ENCODE results near the gene FCHO1.

FCHO1 gene

DNA sequence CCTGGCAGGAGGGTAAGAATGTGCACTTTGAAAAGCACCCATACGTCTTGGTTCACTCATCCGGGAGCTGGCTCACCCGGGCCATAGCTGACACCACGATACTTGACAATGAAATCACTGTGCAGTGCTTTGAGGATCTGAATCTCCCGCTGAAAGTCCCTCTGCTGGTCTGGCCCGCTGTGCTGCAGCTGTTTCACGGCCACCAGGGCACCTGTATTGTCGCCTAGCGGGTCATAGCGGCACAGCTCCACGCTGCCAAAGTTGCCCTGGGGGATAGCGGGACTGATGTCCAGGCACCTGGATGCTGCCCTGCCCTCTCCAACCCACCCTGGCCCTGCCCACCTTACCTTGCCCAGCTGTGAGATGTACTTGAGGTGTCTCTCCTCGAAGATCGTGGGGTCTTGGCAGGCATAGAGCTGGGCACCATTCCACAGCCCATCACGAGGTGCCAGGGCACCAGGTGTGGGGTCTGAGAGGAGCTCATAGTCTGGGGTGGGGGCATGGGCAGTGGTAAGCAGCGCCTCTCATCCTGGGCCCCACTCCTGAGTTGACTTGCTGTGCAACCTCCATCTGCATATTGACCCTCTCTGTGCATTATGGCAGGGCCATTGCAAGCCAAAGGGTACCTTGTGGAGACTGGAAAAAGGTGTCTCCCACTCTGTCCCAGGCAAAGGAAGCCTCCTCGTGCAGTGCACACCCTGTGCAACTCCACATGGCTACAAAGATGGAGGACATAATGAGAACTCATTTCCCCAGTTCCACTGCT lies 81.3 kb downstream of the FCHO1 start:
- no peak for DNase-seq

DNA sequence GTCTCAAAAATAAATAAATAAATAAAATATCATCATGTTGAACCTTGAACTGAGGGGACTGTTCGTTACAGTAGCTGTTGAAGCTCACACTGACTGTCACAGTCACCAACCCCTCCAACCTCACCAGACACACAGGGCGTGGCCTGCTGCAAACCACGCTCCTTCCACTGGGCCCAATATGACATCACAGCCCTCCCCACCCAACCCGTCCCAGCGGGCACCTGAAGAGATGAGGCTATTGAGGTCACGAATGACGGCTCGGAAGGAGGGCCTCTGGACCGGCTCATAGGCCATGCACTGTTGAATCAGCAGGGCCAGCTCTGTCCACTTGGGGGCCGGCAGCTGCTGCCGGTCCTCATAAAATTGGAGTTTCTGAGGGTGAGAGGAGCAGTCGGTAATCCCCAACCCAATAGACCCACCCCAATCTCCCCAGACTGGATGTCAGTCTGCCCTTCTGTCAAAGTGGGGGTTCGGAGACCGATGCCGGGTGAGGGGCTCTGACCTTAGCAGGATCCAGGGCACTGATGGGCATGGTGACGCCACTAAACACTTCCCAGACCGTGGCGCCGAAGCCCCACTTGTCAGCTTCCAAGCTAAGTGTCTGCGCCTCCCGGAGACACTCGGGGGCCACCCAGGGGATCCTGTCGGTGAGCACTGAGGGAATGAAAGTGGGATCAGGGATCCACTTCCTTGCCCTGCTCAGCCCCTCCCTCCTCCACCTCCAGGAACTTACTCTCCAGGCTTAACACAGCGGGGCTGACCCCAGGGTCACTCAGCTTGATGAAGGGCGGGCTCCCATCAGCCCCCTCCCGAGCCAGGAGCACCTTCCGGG lies 83.3 kb downstream of the FCHO1 start:
- no peak for DNase-seq

DNA sequence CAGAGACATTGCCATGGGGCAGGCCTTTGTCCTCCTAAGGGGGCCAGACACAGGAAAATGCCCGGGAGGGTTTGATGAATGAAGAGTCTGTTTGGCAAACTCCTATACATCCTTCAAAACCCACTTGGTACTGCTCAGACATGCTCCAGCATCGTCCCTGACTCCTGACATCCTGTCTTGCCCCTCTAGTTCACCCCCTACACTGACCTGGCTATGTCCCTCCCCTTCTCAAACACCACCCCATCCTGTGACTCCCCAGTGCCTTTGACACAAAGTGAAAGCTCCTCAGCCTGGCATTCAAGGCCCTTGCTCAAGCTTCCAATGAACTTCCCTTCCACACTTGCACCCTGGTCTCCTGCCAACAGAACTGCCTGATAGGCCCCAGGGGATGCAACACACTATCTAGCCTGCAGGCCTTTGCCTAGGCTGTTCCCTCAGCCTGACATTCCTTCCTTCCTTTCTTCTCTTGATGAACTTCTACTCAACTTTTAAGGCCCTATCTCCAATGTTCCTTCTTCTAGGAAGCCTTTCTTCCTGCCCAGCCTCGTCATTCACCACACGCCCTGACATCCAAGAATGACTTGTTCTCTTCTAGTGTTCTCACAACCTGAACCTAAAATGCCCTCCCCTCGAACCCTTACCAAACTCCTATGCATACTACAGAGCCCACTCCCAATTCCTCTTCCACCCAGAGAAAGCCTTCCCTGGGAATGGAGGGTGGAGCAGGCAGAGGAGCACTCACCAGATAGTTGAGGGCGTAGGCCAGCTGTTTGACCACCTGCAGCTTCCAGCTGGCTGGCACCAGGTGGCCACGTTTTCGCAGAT lies 84.1 kb downstream of the FCHO1 start:
- DNase-seq: no peak

DNA sequence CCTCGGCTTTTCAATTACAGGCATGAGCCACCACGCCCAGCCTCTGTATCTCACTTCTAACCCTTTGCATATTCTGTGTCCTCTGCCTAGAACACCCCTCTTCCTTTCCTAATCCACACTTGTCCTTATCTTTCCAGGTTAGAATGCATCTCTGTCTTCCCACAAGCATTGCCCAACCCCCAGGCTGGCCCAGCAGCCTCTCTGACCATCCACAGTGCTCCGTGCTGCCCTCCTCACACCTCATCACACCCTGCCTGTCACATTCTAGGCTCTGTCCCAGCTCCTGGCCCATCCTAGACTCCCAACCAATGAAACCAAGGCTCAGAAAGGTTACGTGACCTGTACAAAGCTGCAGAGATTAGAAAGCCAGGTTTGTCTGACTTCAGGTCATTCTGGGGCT lies 85.3 kb downstream of the FCHO1 start:
- no peak for DNase-seq

DNA sequence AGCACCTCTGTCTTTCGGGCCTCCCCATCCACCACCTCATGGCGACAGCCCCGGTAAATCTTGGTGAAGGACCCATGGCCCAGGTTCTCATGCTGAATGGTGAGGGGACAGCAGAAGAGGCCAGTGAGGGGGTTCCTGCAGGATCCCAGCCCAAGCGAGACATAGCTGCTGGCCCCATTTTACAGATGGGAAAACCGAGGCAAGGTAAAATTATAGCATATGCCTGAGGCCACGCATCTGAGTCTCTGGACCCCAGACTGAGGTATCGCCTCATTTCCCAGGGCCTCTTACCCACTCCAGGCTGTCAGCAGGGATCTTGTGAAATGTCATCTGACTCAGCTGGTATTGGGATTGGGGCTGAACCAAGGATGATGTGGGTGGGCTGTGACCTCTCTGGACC lies 86.7 kb downstream of the FCHO1 start:
- DNase-seq: no peak

Data from GDM1 (cell line).